ENCODE results near the gene CD8B2. TPM values are rescaled to one million over a fixed set of nuclear protein-coding genes. Genes with fewer than 3 reads are reported as not detected.

CD8B2 gene
- polyA plus RNA-seq, 1 of the 3 experiments (the other 2 are of a cell fraction), result not detected

DNA sequence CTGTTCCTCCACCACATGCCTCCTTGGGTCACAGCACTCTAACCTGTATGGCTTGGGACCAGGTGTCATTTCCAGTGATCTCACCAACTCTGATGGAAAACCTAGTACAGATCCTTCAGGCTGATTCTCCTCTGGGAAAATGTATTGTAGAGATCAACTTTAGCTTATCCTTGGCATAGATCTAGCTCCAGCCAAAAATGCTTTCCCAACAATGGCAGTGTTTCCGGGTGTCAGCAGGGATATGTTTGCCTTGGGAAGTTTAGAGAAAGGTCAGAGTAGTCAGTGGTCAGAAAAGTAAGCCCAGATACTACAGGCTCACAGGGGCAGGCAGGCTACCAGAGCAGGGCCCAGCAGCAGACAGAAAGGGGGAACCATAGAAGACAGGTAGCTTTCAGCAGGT lies 73.6 kb downstream of the CD8B2 start:
- DNase-seq, result no peak
- Histone ChIP-seq H3K79me2 (ENCODE audit: insufficient read depth) (no peaks in the 10 kb centered on the region), H3K27ac (ENCODE audit: low read depth in 2 of 2, low read length in 1 of 2) (no peak overlapping the region), H3K9ac (no peak overlapping the region), H3K9me2 (no peaks in the 10 kb centered on the region), H3F3A (replicated peaks; ENCODE audit: insufficient read depth) (no peaks in the 10 kb centered on the region), H3K36me3 (replicated peaks in 1 of 2; ENCODE audit: control insufficient read depth in 1 of 2, insufficient read depth in 2 of 2, low read length in 1 of 2) (no peaks in the 10 kb centered on the region), H2AFZ (ENCODE audit: low read depth) (no peak overlapping the region), H4K20me1 (ENCODE audit: insufficient read depth) (no peaks in the 10 kb centered on the region), H3K9me3 (no peaks in the 10 kb centered on the region), H3K27me3 (ENCODE audit: insufficient read depth) (no peaks in the 10 kb centered on the region), H3K4me3 (ENCODE audit: low read depth in 2 of 2, low read length in 1 of 2) (no peak overlapping the region), H3K4me1 (ENCODE audit: control insufficient read depth in 1 of 2, insufficient read depth in 2 of 2, low read depth in 1 of 2, low read length in 1 of 2) (peaks cover 0 to 26% of the 10 kb centered on the region in 2 experiments; a peak in 2 of 4 replicates), H3K4me2 (no peak overlapping the region)
- TF ChIP-seq MEF2A (IDR thresholded peaks at IDR 0.05; ENCODE audit: borderline replicate concordance, low read depth) (no peak), EZH2phosphoT487 (IDR thresholded peaks at IDR 0.05; ENCODE audit: borderline replicate concordance, low read depth) (no peak), PBX3 (IDR thresholded peaks at IDR 0.05) (no peak), NFIC (IDR thresholded peaks at IDR 0.05; ENCODE audit: borderline replicate concordance) (no peak), FOXJ3 (CRISPR knock-in tag; IDR thresholded peaks at IDR 0.05) (no peak), POLR2AphosphoS5 (IDR thresholded peaks at IDR 0.05; ENCODE audit: low read depth, low read length) (no peak), MXI1 (IDR thresholded peaks at IDR 0.05; ENCODE audit: low read depth, low read length) (no peak), RXRA (IDR thresholded peaks at IDR 0.05; ENCODE audit: borderline replicate concordance, low read depth) (no peak), TCF12 (IDR thresholded peaks at IDR 0.05) (no peak), MAX (IDR thresholded peaks at IDR 0.05; ENCODE audit: low read depth) (no peak), RCOR1 (IDR thresholded peaks at IDR 0.05; ENCODE audit: low read length) (no peak), ZBTB33 (IDR thresholded peaks at IDR 0.05; ENCODE audit: borderline replicate concordance, low read depth) (no peak), RFX5 (IDR thresholded peaks at IDR 0.05; ENCODE audit: low read length) (no peak), TEAD4 (IDR thresholded peaks at IDR 0.05; ENCODE audit: borderline replicate concordance, insufficient read depth) (no peak)
- TF ChIP-seq, protein P1, sequence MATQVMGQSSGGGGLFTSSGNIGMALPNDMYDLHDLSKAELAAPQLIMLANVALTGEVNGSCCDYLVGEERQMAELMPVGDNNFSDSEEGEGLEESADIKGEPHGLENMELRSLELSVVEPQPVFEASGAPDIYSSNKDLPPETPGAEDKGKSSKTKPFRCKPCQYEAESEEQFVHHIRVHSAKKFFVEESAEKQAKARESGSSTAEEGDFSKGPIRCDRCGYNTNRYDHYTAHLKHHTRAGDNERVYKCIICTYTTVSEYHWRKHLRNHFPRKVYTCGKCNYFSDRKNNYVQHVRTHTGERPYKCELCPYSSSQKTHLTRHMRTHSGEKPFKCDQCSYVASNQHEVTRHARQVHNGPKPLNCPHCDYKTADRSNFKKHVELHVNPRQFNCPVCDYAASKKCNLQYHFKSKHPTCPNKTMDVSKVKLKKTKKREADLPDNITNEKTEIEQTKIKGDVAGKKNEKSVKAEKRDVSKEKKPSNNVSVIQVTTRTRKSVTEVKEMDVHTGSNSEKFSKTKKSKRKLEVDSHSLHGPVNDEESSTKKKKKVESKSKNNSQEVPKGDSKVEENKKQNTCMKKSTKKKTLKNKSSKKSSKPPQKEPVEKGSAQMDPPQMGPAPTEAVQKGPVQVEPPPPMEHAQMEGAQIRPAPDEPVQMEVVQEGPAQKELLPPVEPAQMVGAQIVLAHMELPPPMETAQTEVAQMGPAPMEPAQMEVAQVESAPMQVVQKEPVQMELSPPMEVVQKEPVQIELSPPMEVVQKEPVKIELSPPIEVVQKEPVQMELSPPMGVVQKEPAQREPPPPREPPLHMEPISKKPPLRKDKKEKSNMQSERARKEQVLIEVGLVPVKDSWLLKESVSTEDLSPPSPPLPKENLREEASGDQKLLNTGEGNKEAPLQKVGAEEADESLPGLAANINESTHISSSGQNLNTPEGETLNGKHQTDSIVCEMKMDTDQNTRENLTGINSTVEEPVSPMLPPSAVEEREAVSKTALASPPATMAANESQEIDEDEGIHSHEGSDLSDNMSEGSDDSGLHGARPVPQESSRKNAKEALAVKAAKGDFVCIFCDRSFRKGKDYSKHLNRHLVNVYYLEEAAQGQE (IDR thresholded peaks at IDR 0.05; ENCODE audit: low read depth, low read length), result no peak
- TF ChIP-seq, protein P2, sequence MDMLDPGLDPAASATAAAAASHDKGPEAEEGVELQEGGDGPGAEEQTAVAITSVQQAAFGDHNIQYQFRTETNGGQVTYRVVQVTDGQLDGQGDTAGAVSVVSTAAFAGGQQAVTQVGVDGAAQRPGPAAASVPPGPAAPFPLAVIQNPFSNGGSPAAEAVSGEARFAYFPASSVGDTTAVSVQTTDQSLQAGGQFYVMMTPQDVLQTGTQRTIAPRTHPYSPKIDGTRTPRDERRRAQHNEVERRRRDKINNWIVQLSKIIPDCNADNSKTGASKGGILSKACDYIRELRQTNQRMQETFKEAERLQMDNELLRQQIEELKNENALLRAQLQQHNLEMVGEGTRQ (IDR thresholded peaks at IDR 0.05; ENCODE audit: borderline replicate concordance, low read depth, low read length), result no peak
- POLR2A ChIA-PET, result no interaction called here
- WGBS (ENCODE audit: low lambda C conversion rate), result 71% methylated on average over 1 of the region's 1 CpG
- CTCF ChIA-PET, result interaction anchor here (1.3 to 10.7 kb wide), 4 partner anchors 13 to 29 kb away, joined by 4 to 294 read pairs (median 38); no protein-coding TSS in a partner anchor

Data from SK-N-SH (cell line).